GM19193 (cell line): Measurements from ENCODE around the gene UST.

Source experiments
- POLR2A ChIP-seq: IDR thresholded peaks from 4 replicates; pipeline ENCODE4 v1.6.1; 2011; ENCODE audit not compliant: insufficient read depth, insufficient read length; ENCODE audit errors: extremely low read depth

UST gene

DNA sequence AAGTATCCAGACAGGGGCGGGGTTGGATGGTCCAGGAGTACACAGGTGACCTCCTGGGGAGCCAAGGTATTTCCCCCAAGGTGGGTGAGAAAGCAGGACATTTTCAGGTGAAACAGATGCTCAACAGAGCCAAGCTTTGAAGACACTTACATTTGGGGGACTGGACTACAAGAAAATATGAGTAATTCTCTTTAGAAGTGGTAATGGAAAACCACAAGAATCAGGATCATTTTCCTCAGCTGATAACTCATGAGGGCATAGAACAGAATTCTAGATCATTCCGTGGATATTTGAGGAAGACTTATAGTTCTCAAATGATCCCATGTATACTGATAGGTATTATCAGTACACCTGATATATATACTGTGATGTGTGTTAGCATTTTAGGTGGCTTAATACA is 89.9 kb downstream of the UST start:
- no peak for TF ChIP-seq POLR2A

DNA sequence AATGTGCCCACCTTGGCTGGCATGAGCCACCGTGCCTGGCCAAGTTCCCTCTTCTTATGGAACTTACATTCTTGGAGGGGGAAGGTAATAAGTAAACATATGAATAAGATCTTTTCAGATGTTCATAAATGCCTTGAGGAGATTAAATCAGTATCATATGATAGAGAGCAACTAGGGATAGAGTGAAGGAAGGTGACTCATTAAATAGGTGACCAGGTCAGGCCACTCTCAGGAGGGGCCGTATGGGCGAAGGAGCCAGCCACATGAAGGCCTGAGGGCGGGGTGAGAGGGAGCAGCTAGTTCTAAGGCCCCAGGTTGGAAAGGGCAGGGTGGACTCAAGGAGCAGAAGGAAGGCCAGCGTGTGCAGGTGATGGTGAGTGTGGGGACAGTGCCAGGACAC is 91.1 kb downstream of the UST start:
- no peak for TF ChIP-seq POLR2A

DNA sequence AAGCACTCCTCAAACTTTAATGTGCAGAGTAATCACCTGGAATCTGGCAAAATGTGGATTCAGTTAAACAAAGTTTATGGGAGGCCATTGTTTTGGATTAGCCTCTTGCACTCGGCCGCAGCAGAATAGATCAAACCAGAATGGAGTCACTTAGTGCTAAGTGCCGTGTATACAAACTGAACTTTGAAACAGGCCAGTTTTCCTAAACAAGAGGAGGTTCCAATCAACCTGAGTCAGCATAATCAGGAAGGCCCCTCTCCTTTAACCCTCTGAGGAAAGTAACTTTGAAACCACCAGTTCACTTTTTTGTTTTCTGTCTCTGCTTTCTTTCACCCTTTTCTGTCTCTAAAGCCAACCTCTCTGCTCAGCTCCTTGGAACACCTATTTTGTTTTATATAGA is 92.2 kb downstream of the UST start:
- no peak for TF ChIP-seq POLR2A

DNA sequence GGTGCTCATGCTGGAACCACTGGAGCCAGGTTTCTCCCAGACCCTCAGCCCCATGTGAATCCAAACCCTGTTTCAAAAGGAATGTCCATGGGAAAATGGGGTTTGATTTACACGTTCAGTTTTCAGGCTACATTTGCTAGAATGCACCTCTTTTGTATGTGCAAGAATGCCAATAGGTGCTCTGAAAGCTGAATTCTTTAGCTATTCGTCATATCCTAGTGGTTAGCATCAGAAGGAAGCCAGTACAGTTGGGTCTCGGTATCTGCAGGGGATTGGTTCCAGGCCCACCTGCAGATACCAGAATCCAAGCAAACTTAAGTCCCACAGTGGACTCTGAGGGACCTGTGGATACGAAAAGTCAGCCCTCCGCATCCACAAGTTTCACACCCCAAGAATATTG is 93.4 kb downstream of the UST start:
- no peak for TF ChIP-seq POLR2A

DNA sequence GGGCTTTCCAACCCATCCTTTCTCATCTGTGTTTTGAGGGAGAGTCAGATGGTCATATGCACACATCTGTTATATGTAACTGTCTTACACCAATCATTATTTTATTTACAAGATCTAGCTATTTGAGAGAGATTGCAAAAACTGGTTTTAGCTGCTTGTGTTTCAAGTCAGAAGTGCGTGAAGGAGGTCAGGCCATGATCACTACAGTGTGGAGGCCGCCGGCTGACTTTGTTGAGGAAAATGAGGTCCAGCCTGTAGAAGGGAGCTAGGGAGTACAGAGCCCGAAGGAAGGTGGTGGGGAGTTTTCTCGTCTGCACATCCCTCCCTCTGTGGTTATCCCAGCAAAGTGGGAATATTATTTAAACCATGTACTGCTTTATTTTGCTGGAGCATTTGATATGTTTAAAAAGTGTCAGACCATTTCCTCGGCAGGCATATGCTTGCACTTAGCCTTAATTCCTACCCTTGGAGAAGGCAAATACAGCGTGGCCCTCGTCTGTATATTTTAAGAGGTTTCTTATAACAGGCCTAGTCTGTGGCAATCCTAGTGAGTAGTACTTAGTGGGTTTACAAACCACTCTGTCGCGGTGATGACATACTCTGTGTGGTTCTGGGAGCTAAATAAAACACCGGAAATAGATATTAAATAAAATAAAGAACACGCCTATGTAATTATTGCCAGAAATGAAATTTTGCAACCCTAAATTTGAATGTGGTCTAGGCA is 95.6 kb downstream of the UST start:
- TF ChIP-seq POLR2A = no peak

DNA sequence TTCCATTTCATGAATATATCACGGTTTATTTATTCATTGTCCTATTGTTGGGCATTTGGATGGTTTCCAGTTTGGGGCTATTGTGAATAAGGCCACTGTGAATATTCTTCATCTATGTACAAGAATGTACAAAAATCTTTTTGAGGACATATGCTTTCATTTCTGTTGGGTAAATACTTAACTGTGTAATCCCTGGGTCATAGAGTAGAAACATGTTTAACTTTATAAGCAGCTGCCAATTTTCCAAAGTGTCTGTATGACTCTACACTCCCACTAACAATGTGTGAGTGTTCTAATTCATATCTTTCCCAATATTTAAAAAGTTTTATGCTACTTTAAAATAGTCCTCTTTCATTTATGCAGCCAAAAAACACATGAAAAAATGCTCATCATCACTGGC is 98.6 kb downstream of the UST start:
- no peak for TF ChIP-seq POLR2A

DNA sequence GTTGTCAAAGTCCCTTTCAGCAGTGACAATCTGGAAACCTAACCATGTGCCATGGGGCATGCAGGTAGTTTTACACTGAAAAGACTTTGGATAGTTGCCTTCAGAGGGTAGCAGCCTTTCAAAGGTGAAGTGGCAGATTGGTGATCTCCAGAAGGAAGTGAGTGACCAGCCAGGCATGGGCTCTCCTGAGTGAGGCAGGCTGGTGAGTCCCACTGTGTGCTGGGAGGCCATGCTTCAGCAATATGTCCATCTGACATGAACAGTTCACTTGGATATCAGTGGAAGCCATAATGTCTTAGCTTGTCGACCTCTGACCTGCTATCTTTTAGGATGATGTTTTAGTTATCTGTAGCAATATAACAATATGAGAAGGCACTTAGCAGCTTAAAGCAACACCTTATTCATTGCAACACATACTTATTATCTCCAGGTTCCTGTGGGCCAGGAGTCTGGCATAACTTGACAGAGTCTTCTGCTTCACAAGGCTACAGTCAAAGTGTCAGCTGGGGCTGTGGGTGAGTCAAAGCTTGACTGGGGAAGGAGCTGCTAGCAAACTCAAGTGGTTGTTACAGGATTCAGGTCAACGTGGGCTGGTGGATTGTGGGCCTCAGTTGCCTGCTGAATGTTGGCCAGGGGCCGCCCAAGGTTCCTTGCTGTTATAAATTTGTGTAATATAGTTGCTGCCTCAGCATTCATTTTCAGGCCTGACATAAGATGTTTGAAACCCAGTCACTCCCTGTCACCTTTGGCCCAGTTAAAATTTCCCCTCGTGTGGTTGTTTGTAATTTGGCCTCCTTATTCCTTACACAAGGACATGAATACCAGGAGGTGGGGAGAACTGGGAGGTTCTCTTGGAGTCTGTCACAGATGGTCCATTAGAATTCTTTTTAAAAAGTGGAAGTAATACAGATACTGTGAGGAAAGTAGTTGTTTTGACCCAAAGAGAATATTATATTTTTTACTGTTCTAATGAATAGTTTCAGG is 100.2 kb downstream of the UST start:
- no peak for TF ChIP-seq POLR2A

DNA sequence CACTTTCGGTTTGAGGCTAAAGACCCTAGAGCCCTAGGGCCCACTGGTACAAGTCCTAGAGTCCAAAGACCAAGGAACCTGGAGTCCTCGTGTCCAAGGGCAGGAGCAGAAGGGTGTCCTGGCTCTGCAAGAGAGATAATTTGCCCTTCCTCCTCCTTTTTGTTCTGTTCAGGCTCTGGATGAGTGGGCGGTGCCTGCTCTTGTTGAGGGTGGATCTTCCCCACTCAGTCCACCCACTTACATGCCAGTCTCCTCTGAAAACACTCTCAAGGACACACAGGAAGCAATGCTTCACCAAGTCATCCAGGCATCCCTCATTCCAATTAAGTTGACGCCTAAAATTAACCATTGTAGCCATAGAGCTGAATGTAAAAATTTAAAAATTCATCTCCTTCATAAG is 102.1 kb downstream of the UST start:
- TF ChIP-seq POLR2A = no peak

DNA sequence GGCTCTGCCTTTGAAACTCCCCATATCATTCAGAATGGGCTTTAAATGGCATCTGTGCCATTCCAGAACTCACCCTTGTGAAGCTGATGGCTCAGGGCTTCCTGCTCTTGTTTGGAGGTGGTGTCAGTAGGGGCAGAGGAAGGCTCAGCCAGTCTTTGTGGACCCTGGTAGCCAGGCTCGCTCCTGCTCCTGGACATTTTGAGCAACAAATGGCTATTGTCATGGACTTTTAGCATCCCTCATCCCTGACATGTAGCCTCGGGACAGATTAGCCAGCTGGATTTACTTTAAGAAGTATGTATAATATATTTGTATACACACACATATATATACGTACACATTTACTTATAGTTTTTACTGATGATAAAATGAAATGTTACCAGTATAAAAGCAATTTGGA is 104.1 kb downstream of the UST start:
- TF ChIP-seq POLR2A = no peak

DNA sequence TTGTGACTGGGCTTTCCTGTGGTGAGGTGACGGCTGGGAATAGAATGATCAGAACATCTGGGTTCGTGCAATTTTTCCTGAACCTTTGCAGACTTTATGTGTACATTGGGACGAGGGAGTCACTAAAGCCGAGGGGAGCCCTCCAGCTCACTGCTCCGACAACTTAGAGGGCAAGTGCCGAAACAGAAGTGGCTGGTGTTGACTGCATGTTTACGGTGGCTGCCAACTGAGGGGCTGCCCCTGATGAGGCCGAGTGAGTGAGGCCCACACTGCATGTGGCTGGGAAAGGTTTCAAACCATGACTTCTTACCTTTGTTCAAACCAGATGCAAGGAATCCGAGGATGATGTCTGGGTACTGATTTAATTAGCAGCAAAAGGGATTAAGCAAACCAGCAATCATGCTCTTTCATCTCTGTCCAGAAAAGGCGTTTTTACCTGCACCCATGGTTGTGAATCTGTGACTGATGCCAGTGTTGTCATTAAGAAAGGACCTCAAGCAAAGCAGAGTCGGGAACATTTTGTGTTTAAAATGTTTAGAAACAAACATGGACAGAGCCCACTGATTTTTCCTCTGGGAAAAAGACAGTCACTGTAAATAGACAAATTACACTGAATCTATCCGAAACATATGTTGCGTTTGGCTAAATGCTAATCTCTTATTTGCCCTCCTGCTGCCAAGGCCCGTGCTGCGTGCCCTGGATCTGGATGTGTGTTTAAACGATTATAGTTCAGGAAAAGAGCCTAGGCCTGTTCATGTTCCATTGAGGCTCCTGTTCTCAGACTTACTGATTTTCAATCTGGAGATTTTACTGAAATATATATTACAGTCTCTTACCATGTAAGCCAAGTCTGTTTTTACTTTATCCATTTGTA is 105.1 kb downstream of the UST start:
- TF ChIP-seq POLR2A = no peak

DNA sequence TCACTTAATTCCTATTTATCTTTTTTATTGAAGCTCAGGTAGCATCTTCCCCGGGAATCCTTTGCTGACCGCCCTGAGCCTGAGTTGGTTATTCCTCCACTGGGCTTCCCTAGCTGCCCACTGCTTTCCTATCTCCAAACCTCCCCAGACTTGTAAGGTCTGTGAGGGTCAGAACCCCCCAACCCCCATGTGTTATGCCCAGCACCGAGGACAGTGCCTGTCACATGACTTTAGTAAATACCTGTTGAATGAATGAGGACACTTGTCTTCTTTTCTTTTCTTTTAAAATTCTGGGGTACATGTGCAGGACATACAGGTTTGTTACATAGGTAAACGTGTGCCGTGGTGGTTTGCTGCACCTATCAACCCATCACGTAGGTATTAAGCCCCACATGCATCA is 105.9 kb downstream of the UST start:
- no peak for TF ChIP-seq POLR2A

DNA sequence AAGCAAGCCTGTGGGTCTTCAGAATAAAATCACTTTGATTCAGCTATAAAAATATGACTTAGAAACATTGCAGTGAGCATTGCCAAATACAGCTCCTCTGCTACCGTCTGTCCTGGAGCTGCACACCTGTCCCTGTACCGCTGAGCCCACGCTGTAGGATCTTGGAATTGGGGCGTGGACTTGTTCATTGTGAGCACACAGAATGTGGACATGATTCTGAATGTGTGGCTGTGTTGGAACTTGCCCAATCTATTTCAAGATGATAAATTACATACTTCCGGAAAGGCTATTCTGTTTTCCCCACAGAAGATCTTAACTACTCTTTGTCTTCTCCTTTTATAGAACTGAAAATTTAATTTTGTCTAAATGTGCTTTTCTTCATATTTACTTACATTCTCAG is 107.3 kb downstream of the UST start:
- no peak for TF ChIP-seq POLR2A

DNA sequence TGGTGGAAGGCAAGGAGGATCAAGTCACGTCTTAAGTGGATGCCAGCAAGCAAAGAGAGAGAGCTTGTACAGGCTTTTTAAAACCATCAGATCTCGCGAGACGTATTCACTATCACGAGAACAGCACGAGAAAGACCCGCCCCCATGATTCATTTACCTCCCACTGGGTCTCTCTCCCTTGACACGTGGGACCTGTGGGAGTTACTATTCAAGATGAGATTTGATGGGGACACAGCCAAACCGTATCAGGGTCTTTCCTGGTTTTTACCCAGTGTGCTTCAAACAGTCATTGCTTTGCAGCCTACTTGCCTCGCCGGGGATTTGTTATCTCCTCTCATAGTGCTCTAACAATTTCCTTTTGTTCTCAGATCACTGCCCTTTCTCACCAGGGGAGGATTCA is 108.2 kb downstream of the UST start:
- TF ChIP-seq POLR2A = no peak

DNA sequence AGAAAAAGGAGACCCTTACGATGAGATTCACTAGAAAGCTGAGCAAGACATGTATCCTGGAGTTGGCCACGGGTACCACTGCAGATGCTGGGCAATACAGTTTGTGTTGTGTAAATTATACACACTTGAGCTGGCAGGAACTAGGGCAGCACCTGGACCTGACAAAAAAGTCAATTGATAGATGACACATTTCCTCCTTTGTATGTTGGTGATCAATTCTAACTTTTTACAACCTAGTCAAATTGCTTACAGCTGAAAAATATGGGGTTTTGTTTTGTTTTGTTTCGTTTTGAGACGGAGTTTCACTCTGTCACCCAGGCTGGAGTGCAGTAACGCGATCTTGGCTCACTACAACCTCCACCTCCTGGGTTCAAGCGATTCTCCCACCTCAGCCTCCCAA is 108.9 kb downstream of the UST start:
- TF ChIP-seq POLR2A = no peak

DNA sequence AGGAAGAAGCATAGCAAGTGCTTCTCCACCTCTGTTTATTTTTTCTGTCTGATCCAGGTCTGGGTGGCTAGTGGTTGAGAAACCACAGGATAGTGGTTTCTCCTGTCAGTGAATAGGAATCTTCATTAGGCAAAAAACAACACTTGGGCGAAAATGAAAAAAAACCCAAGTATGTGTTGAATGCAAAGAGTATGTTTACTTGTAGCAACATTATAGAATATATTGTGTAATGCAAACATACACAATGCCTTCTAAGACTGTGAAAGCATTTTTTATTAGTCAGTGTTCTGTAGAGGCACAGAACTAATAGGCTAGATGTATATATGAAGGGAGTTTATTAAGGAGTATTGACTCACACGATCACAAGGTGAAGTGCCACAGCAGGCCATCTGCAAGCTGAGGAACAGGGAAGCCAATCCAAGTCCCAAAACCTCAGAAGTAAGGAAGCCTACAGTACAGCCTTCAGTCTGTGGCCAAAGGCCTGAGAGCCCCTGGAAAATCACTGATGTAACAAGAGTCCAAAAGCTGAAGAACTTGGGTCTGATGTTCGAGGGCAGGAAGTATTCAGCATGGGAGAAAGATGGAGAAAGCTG is 111.1 kb downstream of the UST start:
- TF ChIP-seq POLR2A = no peak
